COLO668 (cell line): Measurements from ENCODE around the gene RALGPS1.

Experiments
- DNase-seq: peaks from one replicate; lab custom pipeline; 2025; ENCODE audit not compliant: unreplicated experiment; lab: John Stamatoyannopoulos, UW

The RALGPS1 gene

GRCh38 chr9:127051881-127052595, 137.5 kb downstream of the RALGPS1 start:
- no peak for DNase-seq

- no peak for DNase-seq
These were observed 138.7 kb downstream of the RALGPS1 start for GRCh38 chr9:127053057-127053821.

DNA sequence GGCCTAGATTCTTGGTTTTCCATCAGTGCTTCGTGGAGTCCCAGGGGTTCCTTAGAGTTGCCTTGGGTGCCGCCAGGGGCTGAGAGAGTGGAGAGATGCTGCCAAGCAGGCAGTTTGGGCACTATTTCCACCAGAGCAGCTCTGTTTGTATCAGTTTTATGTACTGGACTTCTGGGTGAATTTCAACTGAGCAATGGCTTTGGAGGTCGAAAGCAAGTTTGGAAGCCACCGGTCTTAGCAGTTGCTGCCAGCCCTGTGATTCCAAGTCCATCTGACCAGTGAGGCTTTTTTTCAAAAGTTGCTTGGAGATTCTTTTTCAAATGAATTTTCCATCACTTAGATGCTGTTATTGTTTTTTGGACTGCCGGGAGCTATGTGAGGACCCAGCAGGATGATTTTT, 139.4 kb downstream of the RALGPS1 start:
- no peak for DNase-seq

GRCh38 chr9:127055745-127056402, 141.3 kb downstream of the RALGPS1 start:
- DNase-seq = no peak

- DNase-seq = no peak
These were observed 141.9 kb downstream of the RALGPS1 start for GRCh38 chr9:127056446-127056845.

DNA sequence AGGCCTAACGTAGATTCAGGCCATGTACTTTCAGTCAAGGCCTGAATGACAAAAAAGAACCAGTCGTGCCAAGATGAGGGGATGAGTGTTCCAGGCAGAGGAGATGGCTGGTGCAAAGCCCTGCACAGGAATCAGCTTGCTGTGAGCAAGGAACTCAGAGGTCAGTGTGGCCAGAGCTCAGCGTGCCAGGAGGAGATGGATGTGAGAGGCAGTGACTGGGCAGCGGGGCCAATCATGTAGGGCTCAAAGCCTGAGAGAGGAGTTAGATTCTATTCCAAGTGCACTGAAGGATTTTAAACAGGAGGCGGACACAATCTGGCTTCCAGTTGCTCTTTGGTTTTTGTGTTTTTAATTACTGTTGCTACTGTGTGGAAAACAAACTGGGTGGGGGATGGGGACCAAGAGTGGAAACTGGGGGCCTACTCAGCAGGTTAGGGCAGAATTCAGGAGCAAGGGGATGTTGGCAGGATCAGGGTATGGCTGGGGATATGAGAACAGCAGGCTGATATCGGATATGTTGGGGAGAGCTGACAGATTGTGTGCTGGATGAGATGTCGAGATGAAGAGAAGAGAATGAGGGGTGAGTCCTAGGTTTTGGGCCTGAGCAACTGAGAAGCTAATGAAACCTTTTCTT, 143.5 kb downstream of the RALGPS1 start:
- DNase-seq = no peak

DNA sequence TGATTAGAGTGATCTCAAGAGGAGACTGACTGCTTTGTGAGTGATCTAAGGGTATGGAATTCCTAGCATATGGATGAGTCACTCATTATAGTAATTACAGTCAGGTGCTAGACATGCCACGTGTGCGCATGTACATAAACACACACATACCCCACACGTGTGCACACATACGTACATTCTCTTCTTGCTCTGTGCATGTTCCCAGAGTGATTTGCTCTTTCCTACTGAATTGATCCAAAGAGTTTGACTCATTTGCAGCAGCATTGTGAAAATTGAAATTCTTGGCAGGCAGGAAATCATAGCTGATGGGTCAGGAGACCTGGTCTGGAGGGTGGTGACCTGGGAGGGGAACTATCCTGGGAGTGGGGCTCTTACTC, 144.1 kb downstream of the RALGPS1 start:
- no peak for DNase-seq

DNA sequence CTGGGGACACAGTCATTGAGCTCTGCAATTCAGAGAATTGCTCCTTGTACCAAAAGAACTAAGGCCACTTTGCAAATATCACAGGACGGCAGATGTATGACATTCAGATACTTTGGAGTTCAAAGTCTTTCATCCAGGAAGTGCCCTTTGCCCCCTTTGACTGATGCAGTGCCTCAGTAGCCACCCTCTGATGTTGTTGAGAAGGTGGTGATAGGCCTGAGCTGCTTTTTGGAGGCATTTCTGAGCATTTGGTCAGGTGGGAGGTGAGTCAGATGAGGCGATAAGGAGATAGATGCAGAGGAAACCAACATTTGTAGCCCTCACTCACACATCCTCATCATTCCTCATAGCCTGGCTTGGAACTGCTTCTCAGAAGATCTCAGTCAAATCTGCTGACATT, 144.4 kb downstream of the RALGPS1 start:
- DNase-seq = no peak

GRCh38 chr9:127059765-127060361, 145.3 kb downstream of the RALGPS1 start:
- DNase-seq = no peak

GRCh38 chr9:127061411-127061810, 146.8 kb downstream of the RALGPS1 start:
- DNase-seq = no peak

DNA sequence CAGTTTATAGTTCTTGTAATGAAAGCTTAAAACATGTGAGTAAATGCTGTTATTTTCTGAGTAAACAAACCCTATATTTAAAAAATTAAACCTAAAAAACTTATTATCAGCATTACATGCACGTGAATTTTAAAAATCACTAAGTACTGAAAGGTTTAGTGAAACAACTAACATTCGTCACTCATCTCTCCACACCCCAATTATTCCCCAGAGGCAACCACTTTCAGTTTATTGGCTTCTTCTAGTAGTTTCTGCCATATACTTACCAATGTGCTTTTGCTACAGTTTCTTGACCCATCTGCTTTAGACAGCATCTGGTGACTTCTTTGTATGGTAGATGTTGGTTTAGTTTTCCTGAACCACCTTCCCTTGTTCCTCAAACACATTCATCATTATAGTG, 149.8 kb downstream of the RALGPS1 start:
- DNase-seq = no peak

- DNase-seq = no peak
These were observed 151.0 kb downstream of the RALGPS1 start for GRCh38 chr9:127065592-127065991.

- DNase-seq = no peak
These were observed 151.7 kb downstream of the RALGPS1 start for GRCh38 chr9:127066060-127066850.

- DNase-seq = no peak
These were observed 152.2 kb downstream of the RALGPS1 start for GRCh38 chr9:127066851-127067136.

DNA sequence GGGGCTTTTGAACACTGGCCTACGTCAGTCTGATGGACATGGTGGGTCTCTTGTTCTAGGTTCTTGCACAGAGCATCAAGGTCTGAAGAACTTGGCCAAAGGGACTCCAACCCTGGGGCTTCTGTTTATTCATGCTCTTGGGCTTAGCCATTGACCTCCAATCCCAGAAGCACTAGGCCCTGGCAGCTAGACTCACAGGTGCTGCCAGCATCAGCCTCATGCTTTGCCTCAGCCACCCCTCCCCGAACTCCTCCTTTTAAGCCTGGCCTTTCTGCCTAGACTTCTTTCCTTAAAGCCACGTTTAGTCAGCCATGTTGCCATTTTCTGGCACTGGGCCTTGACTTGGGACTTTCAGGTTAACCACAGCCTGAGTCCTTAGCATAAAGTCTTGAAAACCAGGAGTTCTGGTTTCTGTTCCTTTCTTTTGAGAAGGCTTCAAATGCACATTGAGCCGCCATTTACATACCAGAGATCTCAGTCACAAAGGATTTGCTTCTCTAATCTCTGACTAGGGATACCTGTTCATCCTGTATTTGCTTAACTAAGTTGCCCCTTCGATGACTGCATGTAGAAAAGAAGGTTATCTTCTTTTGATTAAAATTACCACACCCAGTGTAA, 153.1 kb downstream of the RALGPS1 start:
- DNase-seq = no peak

GRCh38 chr9:127074561-127075548, 160.3 kb downstream of the RALGPS1 start:
- DNase-seq = no peak

DNA sequence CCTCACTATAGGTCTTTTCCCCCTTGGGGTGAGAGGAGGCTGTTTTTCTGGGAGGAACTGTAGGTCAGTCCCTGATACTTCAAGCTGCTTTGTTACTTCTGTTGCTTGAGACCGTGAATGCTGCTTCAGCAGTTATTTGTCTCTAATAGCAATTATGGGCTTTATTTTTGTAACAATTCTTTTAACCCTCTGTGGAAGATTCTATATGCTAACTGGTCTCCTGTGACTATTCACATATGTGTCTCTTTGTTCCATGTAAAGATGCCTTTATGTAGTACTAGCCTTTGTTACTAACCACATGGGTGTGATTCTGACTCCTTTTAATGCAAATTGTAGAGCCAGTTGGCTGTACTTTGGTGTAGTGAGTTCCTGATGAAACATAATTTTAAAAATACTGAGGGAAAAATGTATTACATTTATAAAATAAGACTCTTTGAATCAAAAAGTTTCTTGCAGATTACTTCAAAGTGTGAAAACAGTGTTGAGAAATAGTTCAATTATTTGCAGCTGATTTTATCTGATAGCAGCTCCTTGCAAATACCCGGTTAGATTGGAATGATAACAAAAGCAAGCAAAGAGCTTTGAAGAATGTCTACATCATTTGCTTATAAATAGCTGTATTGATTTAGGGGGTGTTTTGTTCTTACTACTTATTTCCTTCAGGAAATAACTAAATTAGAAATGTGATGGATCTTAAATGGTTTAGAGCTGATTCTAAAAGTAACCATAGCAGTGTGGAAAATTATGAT, 161.2 kb downstream of the RALGPS1 start:
- DNase-seq = no peak
